Loucy (cell line): ENCODE data around the gene CHST11.

ENCODE experiments used
- H2AFZ ChIP-seq: fragments of 200-600 bp; sonication (generic); 2 replicates; pipeline ENCODE4 v1.6.0; 2016; ENCODE audit warnings: antibody characterized with exemption, mild to moderate bottlenecking, low read length, moderate library complexity
- H3F3A ChIP-seq: fragments of 200-600 bp; 2 replicates; pipeline ENCODE4 v1.6.0; 2016; ENCODE audit warnings: antibody characterized with exemption, low read depth, mild to moderate bottlenecking
- H3K27me3 ChIP-seq: fragments of 200-600 bp; sonication (generic); 2 replicates; pipeline ENCODE4 v1.6.1; 2014; ENCODE audit warnings: low read length, mild to moderate bottlenecking; ENCODE audit not compliant: insufficient read depth, poor library complexity, severe bottlenecking
- H3K36me3 ChIP-seq: fragments of 200-600 bp; sonication (generic); 2 replicates; pipeline ENCODE4 v1.6.1; 2016; ENCODE audit warnings: low read length; ENCODE audit not compliant: insufficient read depth
- H3K4me1 ChIP-seq: fragments of 200-600 bp; sonication (generic); 2 replicates; pipeline ENCODE4 v1.5.1; 2014; ENCODE audit warnings: low read length, mild to moderate bottlenecking; ENCODE audit not compliant: insufficient read depth, poor library complexity, severe bottlenecking
- H3K4me2 ChIP-seq: fragments of 200-600 bp; sonication (generic); 2 replicates; pipeline ENCODE4 v1.6.0; 2014; ENCODE audit warnings: antibody characterized with exemption, low read length, low read depth, mild to moderate bottlenecking; ENCODE audit not compliant: poor library complexity, severe bottlenecking
- H3K4me3 ChIP-seq: fragments of 200-600 bp; sonication (generic); 2 replicates; pipeline ENCODE4 v1.5.1; 2014; ENCODE audit warnings: low read length, mild to moderate bottlenecking, mixed read lengths; ENCODE audit not compliant: poor library complexity, severe bottlenecking
- H3K79me2 ChIP-seq: fragments of 200-600 bp; sonication (generic); 2 replicates; pipeline ENCODE4 v1.6.1; 2014; ENCODE audit warnings: low read length; ENCODE audit not compliant: insufficient read depth
- H3K9ac ChIP-seq: fragments of 200-600 bp; sonication (generic); 2 replicates; pipeline ENCODE4 v1.6.0; 2014; ENCODE audit warnings: mild to moderate bottlenecking, low read depth, low read length, moderate library complexity; ENCODE audit not compliant: poor library complexity, severe bottlenecking
- H3K9me2 ChIP-seq: fragments of 200-600 bp; sonication (generic); replicated peaks from 2 replicates; pipeline ENCODE4 v1.6.1; 2016; ENCODE audit warnings: low read depth, low read length, mixed read lengths
- H3K9me3 ChIP-seq: fragments of 200-600 bp; sonication (generic); 2 replicates; pipeline ENCODE4 v1.6.1; 2014; ENCODE audit warnings: mild to moderate bottlenecking, antibody characterized with exemption, low read length, low read depth; ENCODE audit not compliant: insufficient read depth
- H4K20me1 ChIP-seq: fragments of 200-600 bp; sonication (generic); 2 replicates; pipeline ENCODE4 v1.6.0; 2014; ENCODE audit warnings: antibody characterized with exemption, low read length, mild to moderate bottlenecking; ENCODE audit not compliant: insufficient read depth, poor library complexity, severe bottlenecking
- EZH2phosphoT487 ChIP-seq: fragments of 200-600 bp; IDR thresholded peaks from 2 replicates; pipeline ENCODE4 v1.6.1; 2018; ENCODE audit warnings: antibody characterized with exemption, mild to moderate bottlenecking, moderate library complexity, borderline replicate concordance
- TF ChIP-seq, protein P1 (sequence below): fragments of 200-600 bp; sonication (generic); conservative IDR thresholded peaks from 2 replicates; pipeline ENCODE4 v1.5.1; 2014; ENCODE audit warnings: mild to moderate bottlenecking, antibody characterized with exemption, low read length

CHST11 gene

DNA sequence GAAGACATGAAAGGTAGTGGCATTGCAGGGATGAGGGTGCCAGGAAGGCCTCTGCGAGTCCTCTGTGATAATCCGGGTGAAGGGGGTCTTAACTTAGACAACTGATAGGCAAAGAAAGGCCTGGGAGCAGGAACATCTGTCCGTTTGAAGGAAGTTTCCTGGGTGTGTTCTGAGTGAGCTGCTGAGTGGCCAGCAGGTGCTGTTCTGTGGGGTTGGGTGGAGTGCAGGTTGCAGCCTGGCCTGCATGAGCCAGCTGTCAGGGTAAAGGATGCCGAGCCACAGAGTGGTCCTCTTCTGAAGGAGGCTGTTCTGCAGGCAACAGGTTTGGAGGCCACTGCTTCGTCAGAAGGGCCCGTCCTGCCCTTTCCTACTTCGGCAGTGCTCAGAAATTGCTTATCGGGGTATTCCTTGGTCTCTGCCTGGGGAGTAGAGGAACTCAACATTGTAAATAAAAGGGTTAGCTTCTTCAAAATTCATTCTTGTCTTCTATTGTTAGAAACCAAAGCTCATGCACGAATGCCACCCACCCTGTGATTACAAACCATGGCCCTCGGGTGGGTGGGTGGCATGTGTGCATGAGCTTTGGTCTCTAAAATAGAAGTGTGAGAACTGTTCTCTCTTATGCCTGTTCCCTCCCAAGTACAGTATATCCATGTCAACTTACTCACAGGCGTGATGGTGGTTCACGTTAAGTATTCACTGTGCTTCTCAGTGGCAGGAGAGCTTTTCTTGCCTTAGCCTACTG, 118.9 kb downstream of the CHST11 start:
- Histone ChIP-seq H3K27me3 (no peaks in the 10 kb centered on the region), H3K36me3 (peaks cover 40% of the 10 kb centered on the region; the same call in 1 of the 2 replicates), H3K4me3 (no peak overlapping the region), H4K20me1 (peaks cover 60% of the 10 kb centered on the region), H2AFZ (no peak overlapping the region), H3F3A (peaks cover under 1% of the 10 kb centered on the region; the same call in 1 of the 2 replicates), H3K4me2 (no peak overlapping the region), H3K9ac (no peak overlapping the region), H3K9me2 (no peaks in the 10 kb centered on the region), H3K9me3 (no peaks in the 10 kb centered on the region), H3K79me2 (peaks cover 84% of the 10 kb centered on the region), H3K4me1 (peaks cover 50% of the 10 kb centered on the region)
- TF ChIP-seq, protein P1, sequence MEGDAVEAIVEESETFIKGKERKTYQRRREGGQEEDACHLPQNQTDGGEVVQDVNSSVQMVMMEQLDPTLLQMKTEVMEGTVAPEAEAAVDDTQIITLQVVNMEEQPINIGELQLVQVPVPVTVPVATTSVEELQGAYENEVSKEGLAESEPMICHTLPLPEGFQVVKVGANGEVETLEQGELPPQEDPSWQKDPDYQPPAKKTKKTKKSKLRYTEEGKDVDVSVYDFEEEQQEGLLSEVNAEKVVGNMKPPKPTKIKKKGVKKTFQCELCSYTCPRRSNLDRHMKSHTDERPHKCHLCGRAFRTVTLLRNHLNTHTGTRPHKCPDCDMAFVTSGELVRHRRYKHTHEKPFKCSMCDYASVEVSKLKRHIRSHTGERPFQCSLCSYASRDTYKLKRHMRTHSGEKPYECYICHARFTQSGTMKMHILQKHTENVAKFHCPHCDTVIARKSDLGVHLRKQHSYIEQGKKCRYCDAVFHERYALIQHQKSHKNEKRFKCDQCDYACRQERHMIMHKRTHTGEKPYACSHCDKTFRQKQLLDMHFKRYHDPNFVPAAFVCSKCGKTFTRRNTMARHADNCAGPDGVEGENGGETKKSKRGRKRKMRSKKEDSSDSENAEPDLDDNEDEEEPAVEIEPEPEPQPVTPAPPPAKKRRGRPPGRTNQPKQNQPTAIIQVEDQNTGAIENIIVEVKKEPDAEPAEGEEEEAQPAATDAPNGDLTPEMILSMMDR: no peak
- no peak for TF ChIP-seq EZH2phosphoT487

DNA sequence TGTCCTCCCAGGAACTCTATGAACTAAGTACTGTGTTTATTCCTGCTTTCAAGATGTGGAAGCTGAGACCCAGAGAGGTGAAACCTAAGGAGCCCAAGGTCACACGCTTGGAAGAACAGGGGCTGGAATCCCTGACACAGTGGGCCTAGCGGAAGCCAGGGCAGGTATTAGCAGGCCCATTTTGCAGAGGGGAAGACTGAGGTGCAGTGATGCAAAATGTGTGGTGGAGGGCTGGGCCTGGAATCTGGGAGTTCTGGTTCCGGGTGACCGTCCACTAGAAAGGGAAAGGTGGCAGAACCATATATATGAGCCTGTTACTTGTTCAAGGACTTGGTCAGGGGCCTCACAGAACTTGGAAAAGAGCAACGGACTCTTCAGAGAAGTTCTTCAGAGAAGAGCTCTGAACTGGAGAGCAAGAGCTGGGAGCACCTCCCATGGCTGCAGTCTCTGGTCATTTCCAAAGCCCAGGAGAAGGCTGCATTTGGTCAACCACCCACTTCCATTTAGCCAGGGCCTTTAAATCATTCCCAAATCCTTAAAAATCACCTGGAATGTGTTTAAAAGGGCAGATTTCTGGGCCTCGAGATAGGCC, 119.5 kb downstream of the CHST11 start:
- Histone ChIP-seq H3K9me3 (no peaks in the 10 kb centered on the region), H3F3A (no peaks in the 10 kb centered on the region), H3K36me3 (peaks cover 36% of the 10 kb centered on the region; the same call in 1 of the 2 replicates), H3K9ac (no peak overlapping the region), H3K27me3 (no peaks in the 10 kb centered on the region), H3K4me3 (no peak overlapping the region), H3K4me1 (peaks cover 43% of the 10 kb centered on the region), H3K4me2 (no peak overlapping the region), H4K20me1 (peaks cover 65% of the 10 kb centered on the region), H3K79me2 (peaks cover 84% of the 10 kb centered on the region), H3K9me2 (no peaks in the 10 kb centered on the region), H2AFZ (no peak overlapping the region)
- no peak for TF ChIP-seq EZH2phosphoT487
- TF ChIP-seq, protein P1: no peak

DNA sequence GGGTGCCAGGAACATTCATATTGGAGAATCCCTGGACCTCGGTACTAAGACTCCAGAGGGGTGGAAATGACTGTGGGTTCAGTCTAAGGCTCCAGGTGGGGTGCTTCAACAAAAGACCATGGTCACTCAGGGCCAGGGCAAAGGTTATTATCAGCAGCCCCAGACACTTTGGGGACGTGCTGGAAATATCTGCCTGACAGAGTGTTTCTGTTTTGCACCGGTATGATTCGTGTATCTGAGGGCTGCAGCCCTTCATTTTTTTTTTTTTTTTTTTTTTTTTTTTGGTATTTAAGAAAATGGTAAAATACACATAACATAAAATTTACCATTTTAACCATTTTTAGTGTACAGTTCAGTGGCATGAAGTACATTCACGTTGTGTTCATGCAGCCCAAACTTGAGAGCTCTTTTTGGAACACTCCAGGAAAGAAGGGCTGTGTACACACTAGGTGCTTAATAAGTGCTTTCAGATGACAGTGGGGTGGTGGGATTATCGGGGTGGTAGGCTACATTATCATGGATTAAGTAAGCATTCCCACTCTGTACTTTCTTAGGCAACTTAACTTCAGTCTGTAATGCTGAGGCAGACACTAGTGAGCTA, 120.3 kb downstream of the CHST11 start:
- no peak for TF ChIP-seq EZH2phosphoT487
- TF ChIP-seq, protein P1: no peak
- H3K4me3 ChIP-seq: no peak overlapping the region
- no peaks in the 10 kb centered on the region for H3K27me3 ChIP-seq
- H3K4me1 ChIP-seq: peaks cover 42% of the 10 kb centered on the region
- H3K79me2 ChIP-seq: peaks cover 87% of the 10 kb centered on the region
- H3K4me2 ChIP-seq: no peak overlapping the region
- peaks cover 70% of the 10 kb centered on the region for H4K20me1 ChIP-seq
- H3K9me2 ChIP-seq: no peaks in the 10 kb centered on the region
- H2AFZ ChIP-seq: no peak overlapping the region
- peaks cover 36% of the 10 kb centered on the region; the same call in 1 of the 2 replicates for H3K36me3 ChIP-seq
- no peaks in the 10 kb centered on the region for H3F3A ChIP-seq
- H3K9me3 ChIP-seq: no peaks in the 10 kb centered on the region
- H3K9ac ChIP-seq: no peak overlapping the region
